ENCODE results near the gene RPH3AL. TPM values are rescaled to one million over a fixed set of nuclear protein-coding genes. Genes with fewer than 3 reads are reported as not detected.

RPH3AL gene
- polyA plus RNA-seq, 1 donor from 2014 or later, result 0.87 TPM

DNA sequence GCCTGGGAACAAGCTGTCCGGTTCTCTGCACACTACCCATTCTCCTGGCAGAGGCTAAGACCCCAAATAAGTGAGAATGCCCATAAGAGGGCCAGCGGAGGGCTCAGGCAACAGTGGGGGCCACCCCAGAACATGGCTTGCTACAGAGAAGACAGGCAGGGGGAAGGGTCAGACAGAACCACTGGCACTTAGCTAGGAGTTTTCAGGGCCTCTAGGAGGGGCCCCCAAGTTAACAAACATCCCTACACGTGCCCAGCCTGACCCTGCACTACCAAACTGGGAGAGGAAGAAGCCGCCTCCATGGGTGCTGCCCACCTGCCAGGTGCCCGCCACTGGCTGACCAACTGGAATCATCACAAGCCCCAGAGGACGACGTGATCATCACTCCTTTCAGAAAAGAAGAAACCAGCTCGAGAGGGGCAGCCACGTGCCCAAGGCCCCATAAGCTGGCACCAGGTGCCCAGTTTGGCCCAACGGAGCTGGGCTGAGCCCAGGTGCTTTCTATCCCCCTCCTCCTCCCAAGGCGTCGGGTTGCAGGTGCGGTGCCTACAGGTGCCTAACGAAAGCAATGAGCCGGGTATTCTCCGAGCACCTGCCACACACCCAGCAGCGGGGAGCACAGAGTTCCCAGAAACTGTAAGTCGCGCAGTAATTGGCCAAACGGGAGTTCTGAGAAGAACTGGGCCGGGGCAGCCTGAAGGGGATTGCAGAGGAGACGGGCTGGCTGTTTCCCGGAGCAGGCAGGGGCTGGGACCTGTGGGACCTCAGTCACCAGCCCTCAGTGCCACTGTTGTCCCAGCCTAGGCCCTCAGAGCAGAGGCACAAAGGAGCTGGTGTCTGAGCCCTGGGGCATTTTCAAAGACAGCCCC lies 13.2 kb downstream of the RPH3AL start:
- Histone ChIP-seq H4K20me1 (ENCODE audit: insufficient read depth) (no peaks in the 10 kb centered on the region), H3F3A (ENCODE audit: insufficient read depth, low read length, poor library complexity, severe bottlenecking) (no peaks in the 10 kb centered on the region), H3K4me2 (ENCODE audit: low read length) (no peak overlapping the region), H3K9me2 (ENCODE audit: insufficient read depth, low read length) (no peaks in the 10 kb centered on the region), H3K27me3 (ENCODE audit: insufficient read depth, low read depth, low read length) (no peaks in the 10 kb centered on the region), H3K9me3 (ENCODE audit: low read length) (no peaks in the 10 kb centered on the region), H3K27ac (ENCODE audit: low read length) (no peak overlapping the region), H2AFZ (ENCODE audit: low read depth, low read length) (no peak overlapping the region), H3K9ac (ENCODE audit: low read length) (peak overlapping the region; percentile 9), H3K79me2 (replicated peaks; ENCODE audit: insufficient read depth, low read length) (no peaks in the 10 kb centered on the region), H3K36me3 (ENCODE audit: insufficient read depth, low read length) (no peaks in the 10 kb centered on the region), H3K4me3 (ENCODE audit: low read length) (no peak overlapping the region)
- TF ChIP-seq EZH2 (IDR thresholded peaks at IDR 0.05; ENCODE audit: borderline replicate concordance, insufficient read depth, low read length, poor library complexity, severe bottlenecking) (no peak), POLR2AphosphoS5 (IDR thresholded peaks at IDR 0.05) (no peak), SMC3 (conservative IDR thresholded peaks at IDR 0.05; ENCODE audit: poor library complexity) (no peak), EP300 (conservative IDR thresholded peaks at IDR 0.05; ENCODE audit: poor library complexity, severe bottlenecking) (no peak), RAD21 (conservative IDR thresholded peaks at IDR 0.05) (no peak), MXI1 (conservative IDR thresholded peaks at IDR 0.05; ENCODE audit: poor library complexity, severe bottlenecking) (no peak), TAF1 (IDR thresholded peaks at IDR 0.05; ENCODE audit: low read depth) (no peak)
- TF ChIP-seq, protein P1, sequence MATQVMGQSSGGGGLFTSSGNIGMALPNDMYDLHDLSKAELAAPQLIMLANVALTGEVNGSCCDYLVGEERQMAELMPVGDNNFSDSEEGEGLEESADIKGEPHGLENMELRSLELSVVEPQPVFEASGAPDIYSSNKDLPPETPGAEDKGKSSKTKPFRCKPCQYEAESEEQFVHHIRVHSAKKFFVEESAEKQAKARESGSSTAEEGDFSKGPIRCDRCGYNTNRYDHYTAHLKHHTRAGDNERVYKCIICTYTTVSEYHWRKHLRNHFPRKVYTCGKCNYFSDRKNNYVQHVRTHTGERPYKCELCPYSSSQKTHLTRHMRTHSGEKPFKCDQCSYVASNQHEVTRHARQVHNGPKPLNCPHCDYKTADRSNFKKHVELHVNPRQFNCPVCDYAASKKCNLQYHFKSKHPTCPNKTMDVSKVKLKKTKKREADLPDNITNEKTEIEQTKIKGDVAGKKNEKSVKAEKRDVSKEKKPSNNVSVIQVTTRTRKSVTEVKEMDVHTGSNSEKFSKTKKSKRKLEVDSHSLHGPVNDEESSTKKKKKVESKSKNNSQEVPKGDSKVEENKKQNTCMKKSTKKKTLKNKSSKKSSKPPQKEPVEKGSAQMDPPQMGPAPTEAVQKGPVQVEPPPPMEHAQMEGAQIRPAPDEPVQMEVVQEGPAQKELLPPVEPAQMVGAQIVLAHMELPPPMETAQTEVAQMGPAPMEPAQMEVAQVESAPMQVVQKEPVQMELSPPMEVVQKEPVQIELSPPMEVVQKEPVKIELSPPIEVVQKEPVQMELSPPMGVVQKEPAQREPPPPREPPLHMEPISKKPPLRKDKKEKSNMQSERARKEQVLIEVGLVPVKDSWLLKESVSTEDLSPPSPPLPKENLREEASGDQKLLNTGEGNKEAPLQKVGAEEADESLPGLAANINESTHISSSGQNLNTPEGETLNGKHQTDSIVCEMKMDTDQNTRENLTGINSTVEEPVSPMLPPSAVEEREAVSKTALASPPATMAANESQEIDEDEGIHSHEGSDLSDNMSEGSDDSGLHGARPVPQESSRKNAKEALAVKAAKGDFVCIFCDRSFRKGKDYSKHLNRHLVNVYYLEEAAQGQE (IDR thresholded peaks at IDR 0.05; ENCODE audit: borderline replicate concordance), result no peak
- TF ChIP-seq, protein P2, sequence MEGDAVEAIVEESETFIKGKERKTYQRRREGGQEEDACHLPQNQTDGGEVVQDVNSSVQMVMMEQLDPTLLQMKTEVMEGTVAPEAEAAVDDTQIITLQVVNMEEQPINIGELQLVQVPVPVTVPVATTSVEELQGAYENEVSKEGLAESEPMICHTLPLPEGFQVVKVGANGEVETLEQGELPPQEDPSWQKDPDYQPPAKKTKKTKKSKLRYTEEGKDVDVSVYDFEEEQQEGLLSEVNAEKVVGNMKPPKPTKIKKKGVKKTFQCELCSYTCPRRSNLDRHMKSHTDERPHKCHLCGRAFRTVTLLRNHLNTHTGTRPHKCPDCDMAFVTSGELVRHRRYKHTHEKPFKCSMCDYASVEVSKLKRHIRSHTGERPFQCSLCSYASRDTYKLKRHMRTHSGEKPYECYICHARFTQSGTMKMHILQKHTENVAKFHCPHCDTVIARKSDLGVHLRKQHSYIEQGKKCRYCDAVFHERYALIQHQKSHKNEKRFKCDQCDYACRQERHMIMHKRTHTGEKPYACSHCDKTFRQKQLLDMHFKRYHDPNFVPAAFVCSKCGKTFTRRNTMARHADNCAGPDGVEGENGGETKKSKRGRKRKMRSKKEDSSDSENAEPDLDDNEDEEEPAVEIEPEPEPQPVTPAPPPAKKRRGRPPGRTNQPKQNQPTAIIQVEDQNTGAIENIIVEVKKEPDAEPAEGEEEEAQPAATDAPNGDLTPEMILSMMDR (IDR thresholded peaks at IDR 0.05; ENCODE audit: poor library complexity, severe bottlenecking), result no peak

DNA sequence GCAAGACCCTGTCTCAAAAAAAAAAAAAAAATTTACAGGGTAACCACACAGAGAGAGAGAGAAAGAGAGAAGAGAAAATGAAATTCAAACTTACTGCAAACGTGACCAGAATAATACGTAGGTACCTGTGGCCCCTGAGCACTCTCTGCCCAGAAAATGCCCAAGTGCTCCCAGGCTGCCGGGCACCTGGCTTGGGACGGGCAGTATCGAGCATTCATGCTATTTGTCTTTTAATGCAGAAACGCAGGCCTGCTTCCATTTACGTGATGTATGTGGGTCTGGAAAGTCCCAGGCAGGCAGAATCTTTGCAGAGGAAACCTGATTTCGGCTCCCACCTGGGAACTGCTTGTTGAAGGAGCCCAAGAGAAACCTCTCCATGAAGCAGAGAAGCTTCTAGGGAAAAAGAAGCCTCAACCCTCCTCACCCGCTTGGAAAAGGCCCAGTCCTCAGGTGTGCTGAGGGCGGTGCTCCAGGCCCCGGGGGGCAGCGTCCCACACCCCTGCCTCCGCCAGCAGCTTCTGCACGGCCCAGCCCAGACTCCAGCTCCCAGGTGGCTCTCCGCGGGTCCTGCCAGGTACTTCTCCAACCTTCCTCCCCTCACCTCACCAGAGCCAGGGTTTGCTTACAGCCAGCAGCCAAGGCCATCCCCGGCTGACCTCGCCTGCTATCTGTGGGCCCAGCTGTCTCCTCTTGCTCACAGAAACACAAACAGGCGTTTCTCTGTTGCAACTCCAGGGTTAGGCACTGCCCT lies 14.0 kb downstream of the RPH3AL start:
- Histone ChIP-seq H3K9me3 (ENCODE audit: low read length) (no peaks in the 10 kb centered on the region), H3K9ac (ENCODE audit: low read length) (peak overlapping the region; percentile 9), H3K4me2 (ENCODE audit: low read length) (no peak overlapping the region), H3K4me3 (ENCODE audit: low read length) (no peak overlapping the region), H3K27me3 (ENCODE audit: insufficient read depth, low read depth, low read length) (no peaks in the 10 kb centered on the region), H4K20me1 (ENCODE audit: insufficient read depth) (no peaks in the 10 kb centered on the region), H3K79me2 (replicated peaks; ENCODE audit: insufficient read depth, low read length) (no peaks in the 10 kb centered on the region), H3K9me2 (ENCODE audit: insufficient read depth, low read length) (no peaks in the 10 kb centered on the region), H2AFZ (ENCODE audit: low read depth, low read length) (no peak overlapping the region), H3K27ac (ENCODE audit: low read length) (no peak overlapping the region), H3K36me3 (ENCODE audit: insufficient read depth, low read length) (no peaks in the 10 kb centered on the region), H3F3A (ENCODE audit: insufficient read depth, low read length, poor library complexity, severe bottlenecking) (no peaks in the 10 kb centered on the region)
- TF ChIP-seq TAF1 (IDR thresholded peaks at IDR 0.05; ENCODE audit: low read depth) (no peak), MXI1 (conservative IDR thresholded peaks at IDR 0.05; ENCODE audit: poor library complexity, severe bottlenecking) (no peak), EZH2 (IDR thresholded peaks at IDR 0.05; ENCODE audit: borderline replicate concordance, insufficient read depth, low read length, poor library complexity, severe bottlenecking) (no peak), RAD21 (conservative IDR thresholded peaks at IDR 0.05) (no peak), EP300 (conservative IDR thresholded peaks at IDR 0.05; ENCODE audit: poor library complexity, severe bottlenecking) (no peak), POLR2AphosphoS5 (IDR thresholded peaks at IDR 0.05) (no peak), SMC3 (conservative IDR thresholded peaks at IDR 0.05; ENCODE audit: poor library complexity) (no peak)
- TF ChIP-seq, protein P2 (IDR thresholded peaks at IDR 0.05; ENCODE audit: poor library complexity, severe bottlenecking), result no peak
- TF ChIP-seq, protein P1 (IDR thresholded peaks at IDR 0.05; ENCODE audit: borderline replicate concordance), result no peak

Data from neural cell (in vitro differentiated cells).